A673 (cell line): ENCODE results near the gene LRRN3. TPM values are rescaled to one million over a fixed set of nuclear protein-coding genes. Genes with fewer than 3 reads are reported as not detected.

Source experiments
- BruUV-seq: library from RNA; stranded (reverse); fragments of 400-500 nt; replicated peaks from 2 replicates; lab custom pipeline; 2021; lab: Mats Ljungman, UMichigan
- CTCF ChIA-PET: fragments of 300-600 bp; sonication (Branson Sonifier 250); formaldehyde crosslinking; loops from one replicate; lab custom pipeline; 2022; ENCODE audit warnings: antibody characterized with exemption; lab: Charles Lee
- POLR2A ChIA-PET: fragments of 300-600 bp; sonication (Branson Sonifier 250); formaldehyde crosslinking; loops from one replicate; lab custom pipeline; 2022; ENCODE audit warnings: antibody characterized with exemption; ENCODE audit not compliant: low non-redundant PET; lab: Charles Lee
- DNase-seq: peaks from one replicate; pipeline ENCODE4 v3.0.0-alpha.2; 2015; ENCODE audit warnings: low spot score
- H3K27ac ChIP-seq: fragments of 200-600 bp; sonication (generic); 2 replicates; pipeline ENCODE4 v1.5.1; 2016; ENCODE audit warnings: mixed run types, low read depth, mild to moderate bottlenecking, mixed read lengths, antibody characterized with exemption, low read length; ENCODE audit not compliant: poor library complexity, severe bottlenecking
- H3K27me3 ChIP-seq: fragments of 200-600 bp; sonication (generic); replicated peaks from 2 replicates; pipeline ENCODE4 v1.6.1; 2017; ENCODE audit warnings: mixed run types, low read depth, mild to moderate bottlenecking, mixed read lengths, antibody characterized with exemption, low read length; ENCODE audit not compliant: insufficient read depth, poor library complexity
- H3K36me3 ChIP-seq: fragments of 200-600 bp; sonication (generic); 2 replicates; pipeline ENCODE4 v1.6.1; 2016; ENCODE audit warnings: mixed run types, mild to moderate bottlenecking, mixed read lengths, antibody characterized with exemption, low read length; ENCODE audit not compliant: insufficient read depth, poor library complexity, severe bottlenecking
- H3K4me1 ChIP-seq: fragments of 200-600 bp; sonication (generic); 2 replicates; pipeline ENCODE4 v1.6.1; 2017; ENCODE audit warnings: mixed run types, mild to moderate bottlenecking, mixed read lengths, antibody characterized with exemption, low read length; ENCODE audit not compliant: insufficient read depth, poor library complexity, severe bottlenecking
- H3K4me3 ChIP-seq: fragments of 200-600 bp; sonication (generic); 2 replicates; pipeline ENCODE4 v1.5.1; 2016; ENCODE audit warnings: low read depth, mixed run types, mild to moderate bottlenecking, mixed read lengths, low read length; ENCODE audit not compliant: poor library complexity, severe bottlenecking
- H3K9me3 ChIP-seq: fragments of 200-600 bp; sonication (generic); 2 replicates; pipeline ENCODE4 v1.6.1; 2016; ENCODE audit warnings: mixed run types, low read depth, mild to moderate bottlenecking, mixed read lengths, antibody characterized with exemption, low read length; ENCODE audit not compliant: poor library complexity, severe bottlenecking
- CTCF ChIP-seq: fragments of 300-800, 200-600 bp; sonication (generic); conservative IDR thresholded peaks from 2 replicates; pipeline ENCODE4 v1.5.1; 2017; ENCODE audit warnings: low read depth, mild to moderate bottlenecking, antibody characterized with exemption, low read length, moderate library complexity, mixed read lengths
- EZH2 ChIP-seq: fragments of 200-600 bp; sonication (generic); IDR thresholded peaks from 2 replicates; pipeline ENCODE4 v1.6.1; 2017; ENCODE audit warnings: borderline replicate concordance, low read depth, mild to moderate bottlenecking, mixed read lengths, antibody characterized with exemption, low read length; ENCODE audit not compliant: poor library complexity, severe bottlenecking
- intact Hi-C: fragments of 100-400 bp; cut with micrococcal nuclease; formaldehyde crosslinking; loops from one replicate; pipeline ENCODE4 v1.10.0; 2022; ENCODE audit not compliant: unreplicated experiment
- total RNA-seq: library from RNA; stranded (reverse); gene quantifications from 2 replicates; pipeline ENCODE4 v1.2.3, GENCODE V29; 2021

LRRN3 gene
- total RNA-seq, 1 experiment from 2014 or later, result not detected

DNA sequence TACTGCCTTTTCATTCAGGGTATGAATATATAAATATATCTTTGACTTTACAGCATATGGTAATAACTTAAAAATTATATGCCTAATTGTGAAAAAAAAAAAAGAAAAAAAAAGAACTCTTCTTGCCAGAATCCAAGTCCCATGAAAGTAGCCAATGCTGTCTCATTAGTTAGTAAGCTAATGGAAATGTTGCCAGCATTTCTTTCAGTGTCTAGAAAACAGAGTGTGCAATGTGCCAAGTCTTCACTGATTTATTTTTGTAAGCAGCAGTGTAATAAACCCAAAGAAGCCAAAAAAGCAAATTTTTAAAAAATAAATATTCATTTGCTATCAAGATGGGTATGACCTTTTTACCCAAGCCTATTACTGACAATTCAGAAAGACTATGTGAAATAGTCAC is 31.1 kb upstream of the LRRN3 start:
- ChIA-PET POLR2A (no interaction called here), CTCF (no interaction called here)
- no peaks in the 10 kb centered on the region for H3K27me3 ChIP-seq
- intact Hi-C loops, result no loop called here
- no TSS peak for BruUV-seq
- no peak for TF ChIP-seq EZH2
- TF ChIP-seq CTCF, result no peak
- peaks cover 7% of the 10 kb centered on the region for H3K9me3 ChIP-seq
- H3K36me3 ChIP-seq, result no peaks in the 10 kb centered on the region
- no peak overlapping the region for H3K27ac ChIP-seq
- H3K4me3 ChIP-seq, result no peak overlapping the region
- DNase-seq, result no peak
- no peaks in the 10 kb centered on the region for H3K4me1 ChIP-seq

DNA sequence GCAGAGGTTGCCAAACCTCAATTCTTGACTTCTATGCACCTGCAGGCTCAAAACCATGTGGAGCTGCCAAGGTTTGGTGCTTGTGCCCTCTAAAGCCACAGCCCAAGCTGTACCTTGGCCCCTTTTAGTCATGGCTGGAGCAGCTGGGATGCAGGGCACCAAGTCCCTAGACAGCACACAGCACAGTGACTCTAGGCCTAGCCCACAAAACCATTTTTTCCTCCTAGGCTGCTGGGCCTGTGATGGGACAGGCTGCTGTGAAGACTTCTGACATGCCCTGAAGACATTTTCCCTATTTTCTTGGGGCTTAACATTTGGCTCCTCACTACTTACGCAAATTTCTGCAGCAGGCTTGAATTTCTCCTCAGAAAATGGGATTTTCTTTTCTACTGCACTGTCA is 27.8 kb upstream of the LRRN3 start:
- no TSS peak for BruUV-seq
- ChIA-PET CTCF (no interaction called here), POLR2A (no interaction called here)
- TF ChIP-seq CTCF, result no peak
- TF ChIP-seq EZH2, result no peak
- no peak for DNase-seq
- no peaks in the 10 kb centered on the region for H3K4me1 ChIP-seq
- H3K27me3 ChIP-seq, result no peaks in the 10 kb centered on the region
- H3K4me3 ChIP-seq, result no peak overlapping the region
- H3K9me3 ChIP-seq, result peaks cover 7% of the 10 kb centered on the region
- no peak overlapping the region for H3K27ac ChIP-seq
- intact Hi-C loops, result no loop called here
- H3K36me3 ChIP-seq, result no peaks in the 10 kb centered on the region

DNA sequence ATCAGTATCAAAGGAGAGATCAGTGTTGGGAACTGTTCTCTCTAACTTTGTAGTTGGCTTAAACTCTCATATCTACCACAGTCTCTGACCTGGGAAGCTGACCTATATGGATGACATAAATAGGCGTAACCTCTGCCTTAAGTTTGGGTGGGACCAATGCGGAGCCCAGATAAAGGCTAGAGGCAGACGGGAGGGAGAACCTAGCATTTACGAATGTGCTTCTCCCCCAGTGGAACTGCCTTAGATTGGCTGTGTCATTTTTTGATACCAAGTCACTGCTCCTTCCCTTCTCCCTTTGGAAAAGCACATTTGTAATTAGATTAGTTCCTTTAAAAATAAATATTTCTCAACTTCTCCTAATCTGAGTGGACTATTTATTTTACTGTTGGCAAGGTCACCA is 23.7 kb upstream of the LRRN3 start:
- DNase-seq, result no peak
- ChIA-PET CTCF (no interaction called here), POLR2A (no interaction called here)
- Histone ChIP-seq H3K27me3 (no peaks in the 10 kb centered on the region), H3K9me3 (peaks cover 7% of the 10 kb centered on the region), H3K36me3 (no peaks in the 10 kb centered on the region), H3K4me1 (peaks cover 10% of the 10 kb centered on the region), H3K27ac (no peak overlapping the region), H3K4me3 (no peak overlapping the region)
- intact Hi-C loops, result no loop called here
- BruUV-seq, result no TSS peak
- TF ChIP-seq EZH2 (no peak), CTCF (no peak)
